A549 (cell line): ENCODE data around the gene ANKRD63. TPM values are rescaled to one million over a fixed set of nuclear protein-coding genes. Genes with fewer than 3 reads are reported as not detected.

Experiments
- ATAC-seq, 2 experiments: fragments of 200-7000 bp in 1 of 2; fragments of >200 bp in 1 of 2; cut with Nextera tagmentation in 1 of 2; cut with Tn5 transposase in 1 of 2; 3 replicates each; pipeline versions ENCODE4 v1.8.0 to v1.9.1; 2018 to 2020; ENCODE audit warnings: mild to moderate bottlenecking in 1 of 2, moderate library complexity in 1 of 2
- CTCF ChIA-PET: fragments of 300-600 bp; sonication (Branson Sonifier 250); formaldehyde crosslinking; extraction: SDS; loops from one replicate; lab custom pipeline; 2021; ENCODE audit warnings: antibody characterized with exemption, inconsistent platforms; lab: Yijun Ruan, JAX
- POLR2A ChIA-PET: fragments of 350-600 bp; formaldehyde crosslinking; extraction: SDS; loops from one replicate; lab custom pipeline; 2021; ENCODE audit warnings: antibody characterized with exemption, inconsistent platforms; lab: Yijun Ruan, JAX
- DNase-seq, 2 experiments: peaks; one replicate each; pipeline versions ENCODE4 v3.0.0 to v3.0.0-alpha.2; 2011 to 2016; ENCODE audit warnings: low read depth in 1 of 2, low spot score in 1 of 2
- FAIRE-seq: peaks from 2 replicates; lab custom pipeline; 2011; peaks lifted over from hg19 to GRCh38; lab: Jason Lieb, UNC
- H3K27ac ChIP-seq, 2 experiments: fragments of >200 bp; sonication (Bioruptor Twin); formaldehyde crosslinking; 3 replicates each; pipeline ENCODE4 v1.5.1; 2016 to 2017
- H3K4me1 ChIP-seq: fragments of >200 bp; sonication (Bioruptor Twin); formaldehyde crosslinking; 3 replicates; pipeline ENCODE4 v1.6.1; 2016
- H3K4me2 ChIP-seq: fragments of >200 bp; sonication (Bioruptor Twin); formaldehyde crosslinking; 3 replicates; pipeline ENCODE4 v1.6.1; 2016
- H3K4me3 ChIP-seq: fragments of >200 bp; sonication (Bioruptor Twin); formaldehyde crosslinking; 3 replicates; pipeline ENCODE4 v1.5.1; 2016
- H3K9me3 ChIP-seq: fragments of >200 bp; sonication (Bioruptor Twin); formaldehyde crosslinking; 3 replicates; pipeline ENCODE4 v1.6.1; 2016
- BCL3 ChIP-seq: fragments of >200 bp; sonication (Bioruptor Twin); formaldehyde crosslinking; IDR thresholded peaks from 3 replicates; pipeline ENCODE4 v1.6.1; 2016
- CTCF ChIP-seq: fragments of >200 bp; sonication (Bioruptor Twin); formaldehyde crosslinking; IDR thresholded peaks from 3 replicates; pipeline ENCODE4 v1.5.1; 2016
- EHMT2 ChIP-seq: fragments of 200-600 bp; sonication (generic); IDR thresholded peaks from 2 replicates; pipeline ENCODE4 v1.6.1; 2016; ENCODE audit warnings: antibody characterized with exemption, low read depth, mild to moderate bottlenecking, moderate library complexity
- HES2 ChIP-seq: fragments of >200 bp; sonication (Bioruptor Twin); formaldehyde crosslinking; IDR thresholded peaks from 2 replicates; pipeline ENCODE4 v1.6.1; 2016
- HOXA7 ChIP-seq: fragments of 250-450 bp; sonication (Bioruptor Pico); IDR thresholded peaks from 2 replicates; pipeline ENCODE4 v1.5.0; 2020; ENCODE audit warnings: mild to moderate bottlenecking, moderate library complexity
- HOXB13 ChIP-seq: fragments of 250-450 bp; sonication (Bioruptor Pico); IDR thresholded peaks from 2 replicates; pipeline ENCODE4 v1.5.0; 2020; ENCODE audit warnings: low read depth, mild to moderate bottlenecking, moderate library complexity
- JUN ChIP-seq, 2 experiments: fragments of >200 bp; sonication (Bioruptor Twin); formaldehyde crosslinking; IDR thresholded peaks; 2 replicates in 1 of 2; 3 replicates in 1 of 2; pipeline ENCODE4 v1.6.1; 2016 to 2017
- KDM1A ChIP-seq: fragments of 200-600 bp; sonication (generic); IDR thresholded peaks from 2 replicates; pipeline ENCODE4 v1.6.1; 2016; ENCODE audit warnings: low read depth, mild to moderate bottlenecking
- MAZ ChIP-seq: fragments of 150-350 bp; IDR thresholded peaks from 2 replicates; pipeline ENCODE4 v1.6.1; 2014; ENCODE audit warnings: antibody characterized with exemption, low read depth, low read length, borderline replicate concordance
- NFE2L2 ChIP-seq: fragments of 150-350 bp; conservative IDR thresholded peaks from 2 replicates; pipeline ENCODE4 v1.6.1; 2014; ENCODE audit warnings: low read length
- PHF8 ChIP-seq: fragments of 200-600 bp; sonication (generic); IDR thresholded peaks from 2 replicates; pipeline ENCODE4 v1.6.1; 2016; ENCODE audit warnings: low read depth, mild to moderate bottlenecking, antibody characterized with exemption, moderate library complexity, borderline replicate concordance
- TFCP2L1 ChIP-seq: fragments of 250-450 bp; sonication (Bioruptor Pico); IDR thresholded peaks from 2 replicates; pipeline ENCODE4 v1.5.0; 2021; ENCODE audit warnings: mild to moderate bottlenecking
- USF2 ChIP-seq: fragments of 450-650 bp; IDR thresholded peaks from 2 replicates; pipeline ENCODE4 v1.6.1; 2014; ENCODE audit warnings: antibody characterized with exemption
- ZC3H11A ChIP-seq: fragments of 450-650 bp; IDR thresholded peaks from 2 replicates; pipeline ENCODE4 v1.6.1; 2014; ENCODE audit warnings: antibody characterized with exemption, mild to moderate bottlenecking
- ZFP36 ChIP-seq: fragments of 450-650 bp; IDR thresholded peaks from 2 replicates; pipeline ENCODE4 v1.6.1; 2014; ENCODE audit warnings: borderline replicate concordance; ENCODE audit not compliant: partially characterized antibody
- WGBS: methylation state at CpG from one replicate; pipeline ENCODE4 v1.1.6; 2017; ENCODE audit errors: missing lambda C conversion rate; 5-methylcytosine and 5-hydroxymethylcytosine counted together
- polyA plus RNA-seq, 4 experiments: library from polyadenylated mRNA; depleted of rRNA in 3 of 4; stranded (reverse); fragments of >200 nt; fragmentation: RNase III in 1 of 4; extraction: RNeasy Plus Mini Kit Qiagen cat#74134 plus additional on column Dnase treatment in 1 of 4; gene quantifications; 2 replicates in 3 of 4; 3 replicates in 1 of 4; pipeline ENCODE4 v1.2.3, GENCODE V29; 2011 to 2017
- TF ChIP-seq, protein P1 (sequence below): fragments of 200-600 bp; sonication (generic); IDR thresholded peaks from 2 replicates; pipeline ENCODE4 v1.6.1; 2016; ENCODE audit warnings: antibody characterized with exemption, mild to moderate bottlenecking, moderate library complexity
- TF ChIP-seq, protein P2 (sequence below): IDR thresholded peaks from 2 replicates; pipeline ENCODE4 v1.6.1; 2012; ENCODE audit warnings: low read depth, borderline replicate concordance
- TF ChIP-seq, protein P3 (sequence below): fragments of 250-450 bp; sonication (Bioruptor Pico); IDR thresholded peaks from 2 replicates; pipeline ENCODE4 v1.5.0; 2020; ENCODE audit warnings: low read depth, mild to moderate bottlenecking, moderate library complexity

ANKRD63 gene
- polyA plus RNA-seq, 2 of the 4 experiments (the other 2 are of a cell fraction): 0.25 TPM; not detected in 1

DNA sequence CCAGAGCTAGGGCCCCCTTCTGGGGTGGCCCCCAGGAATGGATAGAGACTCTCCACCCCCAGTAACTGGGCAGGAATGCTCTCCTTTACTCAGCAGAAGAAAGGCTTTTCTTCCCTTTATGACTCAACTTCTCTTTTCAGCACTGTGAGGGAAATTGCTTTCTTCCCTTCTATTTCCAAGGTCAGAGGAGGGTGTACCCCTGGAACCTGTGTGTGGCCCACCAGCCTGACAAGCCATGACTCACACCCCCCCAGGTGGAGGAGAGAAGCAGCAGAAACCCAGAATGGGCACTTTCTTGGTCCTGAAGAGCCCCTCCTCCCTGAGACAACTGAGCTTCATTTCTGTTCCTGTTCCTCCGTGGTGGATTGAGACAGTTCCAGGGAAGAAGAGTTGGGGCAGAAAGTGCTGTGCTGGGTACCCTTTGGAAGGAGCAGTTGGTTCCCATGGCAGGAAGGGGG is 2.7 kb upstream of the ANKRD63 start:
- POLR2A ChIA-PET: no interaction called here
- WGBS: 20% methylated on average over 1 of the region's 1 CpG
- H3K9me3 ChIP-seq: no peaks in the 10 kb centered on the region
- CTCF ChIA-PET: interaction anchor here (0.7 to 2.3 kb wide), 10 partner anchors 8 to 136 kb away, joined by 3 to 18 read pairs (median 4); no protein-coding TSS in a partner anchor
- DNase-seq (no peak), FAIRE-seq (no peak), ATAC-seq (no peak)
- H3K27ac ChIP-seq: 0 out of 6 replicates have a peak overlapping the region, but pooled peaks of 1 of the 2 experiments have one; percentile 31
- TF ChIP-seq BCL3: no peak
- TF ChIP-seq ZC3H11A: no peak
- TF ChIP-seq USF2: no peak
- no peak for TF ChIP-seq TFCP2L1 (CRISPR knock-in tag)
- no peak for TF ChIP-seq ZFP36
- TF ChIP-seq MAZ: no peak
- no peak for TF ChIP-seq HES2
- TF ChIP-seq, protein P1, sequence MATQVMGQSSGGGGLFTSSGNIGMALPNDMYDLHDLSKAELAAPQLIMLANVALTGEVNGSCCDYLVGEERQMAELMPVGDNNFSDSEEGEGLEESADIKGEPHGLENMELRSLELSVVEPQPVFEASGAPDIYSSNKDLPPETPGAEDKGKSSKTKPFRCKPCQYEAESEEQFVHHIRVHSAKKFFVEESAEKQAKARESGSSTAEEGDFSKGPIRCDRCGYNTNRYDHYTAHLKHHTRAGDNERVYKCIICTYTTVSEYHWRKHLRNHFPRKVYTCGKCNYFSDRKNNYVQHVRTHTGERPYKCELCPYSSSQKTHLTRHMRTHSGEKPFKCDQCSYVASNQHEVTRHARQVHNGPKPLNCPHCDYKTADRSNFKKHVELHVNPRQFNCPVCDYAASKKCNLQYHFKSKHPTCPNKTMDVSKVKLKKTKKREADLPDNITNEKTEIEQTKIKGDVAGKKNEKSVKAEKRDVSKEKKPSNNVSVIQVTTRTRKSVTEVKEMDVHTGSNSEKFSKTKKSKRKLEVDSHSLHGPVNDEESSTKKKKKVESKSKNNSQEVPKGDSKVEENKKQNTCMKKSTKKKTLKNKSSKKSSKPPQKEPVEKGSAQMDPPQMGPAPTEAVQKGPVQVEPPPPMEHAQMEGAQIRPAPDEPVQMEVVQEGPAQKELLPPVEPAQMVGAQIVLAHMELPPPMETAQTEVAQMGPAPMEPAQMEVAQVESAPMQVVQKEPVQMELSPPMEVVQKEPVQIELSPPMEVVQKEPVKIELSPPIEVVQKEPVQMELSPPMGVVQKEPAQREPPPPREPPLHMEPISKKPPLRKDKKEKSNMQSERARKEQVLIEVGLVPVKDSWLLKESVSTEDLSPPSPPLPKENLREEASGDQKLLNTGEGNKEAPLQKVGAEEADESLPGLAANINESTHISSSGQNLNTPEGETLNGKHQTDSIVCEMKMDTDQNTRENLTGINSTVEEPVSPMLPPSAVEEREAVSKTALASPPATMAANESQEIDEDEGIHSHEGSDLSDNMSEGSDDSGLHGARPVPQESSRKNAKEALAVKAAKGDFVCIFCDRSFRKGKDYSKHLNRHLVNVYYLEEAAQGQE: no peak
- no peak for TF ChIP-seq NFE2L2
- no peak for TF ChIP-seq KDM1A
- TF ChIP-seq HOXA7 (CRISPR knock-in tag): no peak
- TF ChIP-seq, protein P2, sequence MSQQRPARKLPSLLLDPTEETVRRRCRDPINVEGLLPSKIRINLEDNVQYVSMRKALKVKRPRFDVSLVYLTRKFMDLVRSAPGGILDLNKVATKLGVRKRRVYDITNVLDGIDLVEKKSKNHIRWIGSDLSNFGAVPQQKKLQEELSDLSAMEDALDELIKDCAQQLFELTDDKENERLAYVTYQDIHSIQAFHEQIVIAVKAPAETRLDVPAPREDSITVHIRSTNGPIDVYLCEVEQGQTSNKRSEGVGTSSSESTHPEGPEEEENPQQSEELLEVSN: no peak
- no peak for TF ChIP-seq PHF8
- TF ChIP-seq JUN (IDR thresholded peaks at IDR 0.05): no peak
- no peak for TF ChIP-seq CTCF
- no peak for TF ChIP-seq HOXB13 (CRISPR knock-in tag)
- H3K4me2 ChIP-seq: no peak overlapping the region
- peaks cover 15% of the 10 kb centered on the region; the same call in 2 of the 3 replicates for H3K4me1 ChIP-seq
- no peak overlapping the region for H3K4me3 ChIP-seq

DNA sequence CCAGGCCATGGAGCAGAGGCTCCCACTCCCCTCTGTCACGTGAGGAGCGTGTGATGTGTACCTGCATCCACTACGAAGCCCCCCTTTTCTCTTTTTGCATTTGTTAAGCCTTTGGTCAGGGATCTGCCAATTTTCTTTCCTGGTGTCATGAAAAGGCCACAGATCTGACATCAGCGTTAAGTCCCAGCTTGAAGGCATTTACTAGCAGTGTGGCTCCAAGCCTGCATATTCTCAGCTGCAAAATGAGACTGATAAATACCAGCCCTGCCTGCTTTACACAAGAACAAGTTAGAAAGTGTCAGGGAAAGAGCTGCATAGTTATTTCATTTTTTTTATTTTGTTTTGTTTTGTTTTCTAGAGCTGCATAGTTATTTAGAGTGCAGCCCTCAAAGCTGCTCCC is 2.3 kb upstream of the ANKRD63 start:
- FAIRE-seq: no peak
- no peak for ATAC-seq
- Histone ChIP-seq H3K27ac (no peak overlapping the region), H3K9me3 (no peaks in the 10 kb centered on the region), H3K4me3 (no peak overlapping the region), H3K4me2 (no peak overlapping the region), H3K4me1 (peaks cover 15% of the 10 kb centered on the region; the same call in 2 of the 3 replicates)
- TF ChIP-seq, protein P1: no peak
- TF ChIP-seq, protein P3, sequence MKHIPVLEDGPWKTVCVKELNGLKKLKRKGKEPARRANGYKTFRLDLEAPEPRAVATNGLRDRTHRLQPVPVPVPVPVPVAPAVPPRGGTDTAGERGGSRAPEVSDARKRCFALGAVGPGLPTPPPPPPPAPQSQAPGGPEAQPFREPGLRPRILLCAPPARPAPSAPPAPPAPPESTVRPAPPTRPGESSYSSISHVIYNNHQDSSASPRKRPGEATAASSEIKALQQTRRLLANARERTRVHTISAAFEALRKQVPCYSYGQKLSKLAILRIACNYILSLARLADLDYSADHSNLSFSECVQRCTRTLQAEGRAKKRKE: no peak
- no peak for TF ChIP-seq EHMT2
- WGBS: 60% methylated on average over 4 of the region's 4 CpGs
- ChIA-PET POLR2A (no interaction called here), CTCF (interaction anchor here (0.8 to 2.3 kb wide), 7 partner anchors 8 to 136 kb away, joined by 3 to 18 read pairs (median 5); no protein-coding TSS in a partner anchor)
- no peak for DNase-seq
